GM12892 (cell line): ENCODE data around the gene PRSS56.
"Not testable (repeated sequence)": the region's sequence is repeated elsewhere in the genome, so short reads cannot be mapped to it uniquely, and the experiment has no call there.

ENCODE experiments used
- DNase-seq: peaks from one replicate; pipeline ENCODE4 v3.0.0; 2011; ENCODE audit not compliant: insufficient read length
- FAIRE-seq: peaks from 2 replicates; lab custom pipeline; 2011; peaks lifted over from hg19 to GRCh38; lab: Jason Lieb, UNC
- POLR2A ChIP-seq: IDR thresholded peaks from 2 replicates; pipeline ENCODE4 v1.6.1; 2011; ENCODE audit warnings: low read depth, low read length, control low read depth
- POLR2AphosphoS5 ChIP-seq: IDR thresholded peaks from 2 replicates; pipeline ENCODE4 v1.6.1; 2011; ENCODE audit warnings: low read depth, low read length, control low read depth
- TAF1 ChIP-seq: IDR thresholded peaks from 2 replicates; pipeline ENCODE4 v1.6.1; 2011; ENCODE audit warnings: low read depth, mild to moderate bottlenecking, control low read depth, low read length, borderline replicate concordance

PRSS56 gene

DNA sequence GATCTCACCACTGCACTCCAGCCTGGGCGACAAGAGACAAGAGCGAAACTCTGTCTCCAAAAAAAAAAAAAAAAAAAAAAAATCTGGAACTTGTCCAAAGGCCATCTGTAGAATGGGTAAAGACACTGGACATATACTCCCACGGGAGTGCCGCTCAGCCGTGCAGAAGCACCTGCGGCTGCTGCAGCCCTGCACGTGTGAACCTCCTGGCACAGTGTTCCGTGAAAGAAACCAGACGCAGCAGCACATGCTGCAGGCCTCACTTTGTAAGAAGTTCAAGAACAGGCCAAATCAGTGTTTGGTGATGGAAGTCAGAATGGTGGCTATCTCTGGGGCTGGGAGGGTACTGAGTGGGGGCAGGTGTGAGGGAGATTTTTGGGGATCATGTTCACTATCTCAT, 12.2 kb downstream of the PRSS56 start:
- DNase-seq: no peak
- no peak for FAIRE-seq
- TF ChIP-seq TAF1 (no peak), POLR2A (no peak), POLR2AphosphoS5 (no peak)

DNA sequence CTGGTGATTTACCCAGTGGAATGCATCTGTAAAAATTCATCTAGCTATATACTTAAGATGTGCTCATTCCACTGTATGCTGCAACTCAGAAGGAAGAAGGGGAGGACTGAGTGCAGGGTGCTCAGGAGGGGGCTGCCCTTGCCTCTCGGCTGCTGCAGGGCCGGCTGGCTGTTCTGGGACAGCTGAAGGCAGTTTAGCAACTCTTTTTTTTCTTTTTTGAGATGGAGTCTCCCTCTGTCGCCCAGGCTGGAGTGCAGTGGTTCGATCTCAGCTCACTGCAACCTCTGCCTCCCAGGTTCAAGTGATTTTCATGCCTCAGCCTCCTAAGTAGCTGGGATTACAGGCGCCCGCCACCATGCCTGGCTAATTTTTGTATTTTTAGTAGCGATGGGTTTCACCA, 12.6 kb downstream of the PRSS56 start:
- FAIRE-seq, DNase-seq: not testable (repeated sequence)

DNA sequence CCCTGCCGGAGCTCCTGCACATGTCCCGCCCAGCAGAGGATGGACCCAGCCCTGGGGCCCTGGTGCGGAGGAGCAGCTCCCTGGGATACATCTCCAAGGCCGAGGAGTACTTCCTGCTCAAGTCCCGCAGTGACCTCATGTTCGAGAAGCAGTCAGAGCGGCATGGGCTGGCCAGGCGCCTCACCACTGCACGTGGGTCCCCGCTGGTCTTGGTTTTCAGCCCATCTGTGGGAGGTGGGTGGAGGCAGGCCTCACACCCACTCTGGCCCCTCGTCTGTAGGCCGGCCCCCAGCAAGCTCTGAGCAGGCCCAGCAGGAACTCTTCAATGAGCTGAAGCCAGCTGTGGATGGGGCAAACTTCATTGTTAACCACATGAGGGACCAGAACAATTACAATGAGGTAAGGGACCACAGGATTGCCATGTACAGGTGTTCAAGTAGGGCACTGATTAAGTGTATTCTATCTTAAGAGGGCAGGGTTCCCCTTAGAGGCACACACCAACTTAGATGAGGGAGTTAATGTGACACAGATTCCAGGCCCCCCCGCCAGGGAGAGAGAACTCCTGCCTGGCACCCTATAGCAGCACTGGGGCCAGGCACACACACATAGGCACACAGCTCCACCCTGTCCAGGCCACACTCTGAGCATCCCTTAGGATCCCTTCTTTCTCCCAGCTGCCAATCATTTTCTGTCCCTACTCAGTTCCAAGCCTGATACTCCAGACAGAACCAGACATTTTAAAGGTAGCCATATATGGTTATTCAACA, 13.9 kb downstream of the PRSS56 start:
- FAIRE-seq: no peak
- DNase-seq: no peak
- no peak for TF ChIP-seq POLR2A
- no peak for TF ChIP-seq TAF1
- TF ChIP-seq POLR2AphosphoS5: no peak

DNA sequence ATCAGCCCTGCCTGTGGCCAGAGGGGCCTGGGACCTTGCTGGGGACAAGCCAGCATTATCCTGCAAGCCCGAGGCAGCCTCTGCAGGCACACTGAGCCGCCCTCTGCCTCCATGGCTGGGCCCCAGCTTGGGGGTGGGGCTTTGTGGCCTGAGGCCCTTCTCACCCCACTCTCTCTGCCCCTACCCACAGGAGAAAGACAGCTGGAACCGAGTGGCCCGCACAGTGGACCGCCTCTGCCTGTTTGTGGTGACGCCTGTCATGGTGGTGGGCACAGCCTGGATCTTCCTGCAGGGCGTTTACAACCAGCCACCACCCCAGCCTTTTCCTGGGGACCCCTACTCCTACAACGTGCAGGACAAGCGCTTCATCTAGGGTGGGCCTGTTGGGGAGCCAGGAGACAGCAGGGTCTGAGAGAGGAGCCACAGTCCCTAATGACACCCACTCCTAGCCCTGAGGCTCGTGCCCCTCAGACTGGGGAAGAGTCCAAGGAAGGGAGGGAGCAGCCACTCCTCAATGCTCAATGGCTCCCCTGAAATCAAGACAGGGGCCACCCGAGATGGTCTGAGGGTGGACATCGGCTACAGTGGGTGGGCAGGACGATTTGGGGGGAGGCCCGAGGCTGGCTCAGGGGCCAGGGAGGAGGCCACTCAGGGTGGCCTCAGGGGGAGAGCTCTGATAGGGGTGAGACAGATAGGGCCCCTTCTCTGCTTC, 14.9 kb downstream of the PRSS56 start:
- DNase-seq: no peak
- no peak for FAIRE-seq
- TF ChIP-seq POLR2AphosphoS5 (no peak), POLR2A (no peak), TAF1 (no peak)

DNA sequence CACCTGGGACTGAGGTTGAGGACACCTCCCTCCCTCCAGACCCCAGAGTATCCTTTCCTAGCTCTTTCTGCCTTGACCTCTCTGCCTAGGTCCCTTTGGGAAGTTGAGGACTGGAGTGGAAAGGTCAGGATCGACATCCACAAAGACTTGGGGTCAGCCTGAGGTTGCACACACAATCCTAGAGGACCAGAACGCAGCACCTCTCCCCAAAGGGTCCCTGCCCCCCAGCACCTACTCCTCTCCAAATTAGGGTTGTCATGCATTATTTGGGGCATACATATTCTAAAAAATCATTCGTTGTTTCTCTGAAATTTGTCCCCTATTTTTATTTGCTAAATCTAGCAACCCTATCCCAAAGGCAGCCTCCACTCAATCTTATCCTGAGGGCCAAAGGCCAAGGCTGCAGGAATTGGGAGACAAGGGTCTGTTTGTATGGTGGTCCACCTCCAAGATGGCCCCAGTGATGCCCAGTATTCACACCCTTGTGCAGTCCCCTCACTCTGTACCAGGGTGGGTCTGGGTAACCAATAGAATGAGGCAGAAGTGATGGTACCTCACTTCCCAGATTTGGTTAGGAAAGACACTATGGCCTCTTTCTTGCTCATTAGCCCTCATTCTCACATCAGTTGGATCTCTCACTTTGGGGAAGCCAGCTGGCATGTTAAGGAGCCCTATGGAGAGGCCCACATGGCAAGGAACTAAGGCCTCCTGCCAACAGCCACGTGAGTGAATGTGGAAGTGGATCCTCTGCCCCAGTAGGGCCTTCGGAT, 15.8 kb downstream of the PRSS56 start:
- no peak for TF ChIP-seq POLR2A
- TF ChIP-seq TAF1: no peak
- FAIRE-seq: no peak
- no peak for DNase-seq

DNA sequence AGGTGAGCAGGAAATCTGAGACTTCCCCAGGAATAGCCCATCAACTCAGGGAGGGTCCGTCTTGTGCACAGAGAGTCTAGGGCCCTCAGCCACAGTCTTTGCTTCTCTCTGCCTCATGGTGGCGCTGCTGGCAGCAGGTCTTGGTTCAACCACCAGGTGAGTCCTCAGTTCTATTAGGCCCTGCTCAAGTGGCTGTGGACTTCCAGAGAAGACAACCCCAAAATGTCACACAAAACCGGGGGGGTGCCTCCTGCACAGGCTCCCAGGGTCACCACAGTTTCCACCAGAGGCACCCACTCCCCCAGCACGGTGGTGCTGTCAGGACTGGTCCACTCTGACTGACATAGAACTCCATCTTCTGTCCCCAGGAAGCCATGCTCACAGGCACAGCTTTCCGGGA, 16.9 kb downstream of the PRSS56 start:
- FAIRE-seq: no peak
- TF ChIP-seq POLR2AphosphoS5 (no peak), TAF1 (no peak), POLR2A (no peak)
- DNase-seq: no peak

DNA sequence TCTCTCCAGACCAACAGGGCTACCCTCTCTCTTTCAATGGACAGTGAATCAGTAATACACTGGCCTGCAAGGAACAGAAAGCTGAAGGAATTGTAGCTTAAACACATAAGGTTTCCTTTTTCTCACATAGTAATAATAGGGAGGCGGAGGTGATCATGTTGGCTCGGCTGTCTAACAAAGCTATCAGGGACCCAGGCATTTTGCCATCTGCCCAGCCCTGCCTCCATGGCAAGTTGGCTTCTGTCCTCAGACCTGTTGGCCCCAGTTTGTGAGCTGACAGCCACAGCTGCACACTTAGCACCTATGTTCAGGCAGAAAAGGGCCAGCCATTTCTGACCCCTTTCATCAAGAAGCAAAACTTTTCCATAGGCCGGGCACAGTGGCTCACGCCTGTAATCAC, 17.3 kb downstream of the PRSS56 start:
- FAIRE-seq (no peak), DNase-seq (no peak)
- TF ChIP-seq TAF1: no peak
- TF ChIP-seq POLR2AphosphoS5: no peak
- TF ChIP-seq POLR2A: no peak

DNA sequence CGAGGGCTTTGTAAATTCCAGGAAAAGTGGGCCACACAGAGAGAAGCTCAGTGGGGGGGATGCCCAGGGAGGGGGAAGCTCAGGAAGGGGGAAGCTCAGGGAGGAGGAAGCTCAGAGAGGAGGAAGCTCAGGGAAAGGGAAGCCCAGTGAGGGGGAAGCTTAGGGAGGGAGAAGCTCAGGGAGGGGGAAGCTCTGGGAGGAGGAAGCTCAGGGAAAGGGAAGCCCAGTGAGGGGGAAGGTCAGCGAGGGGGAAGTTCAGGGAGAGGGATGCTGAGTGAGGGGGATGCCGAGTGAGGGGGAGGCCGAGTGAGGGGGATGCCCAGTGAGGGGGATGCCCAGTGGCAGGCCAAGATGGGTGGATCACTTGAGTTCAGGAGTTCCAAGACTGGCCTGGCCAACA, 18.5 kb downstream of the PRSS56 start:
- FAIRE-seq (no peak), DNase-seq (no peak)
- TF ChIP-seq POLR2AphosphoS5 (no peak), TAF1 (no peak), POLR2A (no peak)

DNA sequence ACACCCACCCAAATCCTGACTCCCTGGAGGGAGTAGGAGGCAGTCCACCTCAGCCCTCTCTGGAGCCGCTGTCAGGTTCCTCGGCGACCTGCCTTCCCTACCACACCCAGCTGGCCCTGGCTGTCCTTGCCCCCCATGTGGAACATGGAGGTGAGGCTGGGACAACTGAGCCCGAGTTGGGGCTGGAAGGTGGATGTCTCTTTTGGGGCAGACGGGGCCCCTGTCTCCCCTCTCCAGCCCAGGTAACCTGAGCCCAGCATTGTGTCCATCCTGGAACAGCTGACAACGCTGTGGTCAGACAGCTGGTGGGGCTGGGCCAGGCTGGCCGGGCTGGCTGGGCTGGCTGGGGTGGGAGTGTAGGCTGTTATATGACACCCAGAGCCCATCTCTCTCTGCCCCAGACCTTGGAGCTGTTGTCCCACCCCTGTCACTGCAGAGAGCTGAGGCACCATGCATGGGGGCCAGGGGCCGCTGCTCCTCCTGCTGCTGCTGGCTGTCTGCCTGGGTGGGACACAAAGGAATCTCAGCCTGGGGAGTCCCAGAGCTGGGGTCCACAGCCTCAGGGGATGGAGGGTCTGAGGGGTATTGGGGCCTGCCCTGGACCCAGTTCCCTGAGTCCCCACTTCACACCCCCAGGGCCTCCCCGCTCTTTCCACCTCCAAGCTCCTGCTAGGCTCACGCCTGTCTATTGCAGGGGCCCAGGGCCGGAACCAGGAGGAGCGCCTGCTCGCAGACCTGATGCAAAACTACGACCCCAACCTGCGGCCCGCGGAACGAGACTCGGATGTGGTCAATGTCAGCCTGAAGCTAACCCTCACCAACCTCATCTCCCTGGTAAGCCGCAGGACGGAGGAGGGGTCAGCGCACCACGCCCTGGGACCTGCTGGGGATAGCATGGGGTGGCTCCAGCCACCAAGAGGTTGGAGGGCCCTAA, 19.4 kb downstream of the PRSS56 start, which contains the start of gene CHRNG:
Gene CHRNG, plus strand, starts transcription at position 395 of the 934 bp plus-strand sequence. Its CDS starts 56 bp downstream, at position 451.
- no peak for FAIRE-seq
- no peak for DNase-seq

DNA sequence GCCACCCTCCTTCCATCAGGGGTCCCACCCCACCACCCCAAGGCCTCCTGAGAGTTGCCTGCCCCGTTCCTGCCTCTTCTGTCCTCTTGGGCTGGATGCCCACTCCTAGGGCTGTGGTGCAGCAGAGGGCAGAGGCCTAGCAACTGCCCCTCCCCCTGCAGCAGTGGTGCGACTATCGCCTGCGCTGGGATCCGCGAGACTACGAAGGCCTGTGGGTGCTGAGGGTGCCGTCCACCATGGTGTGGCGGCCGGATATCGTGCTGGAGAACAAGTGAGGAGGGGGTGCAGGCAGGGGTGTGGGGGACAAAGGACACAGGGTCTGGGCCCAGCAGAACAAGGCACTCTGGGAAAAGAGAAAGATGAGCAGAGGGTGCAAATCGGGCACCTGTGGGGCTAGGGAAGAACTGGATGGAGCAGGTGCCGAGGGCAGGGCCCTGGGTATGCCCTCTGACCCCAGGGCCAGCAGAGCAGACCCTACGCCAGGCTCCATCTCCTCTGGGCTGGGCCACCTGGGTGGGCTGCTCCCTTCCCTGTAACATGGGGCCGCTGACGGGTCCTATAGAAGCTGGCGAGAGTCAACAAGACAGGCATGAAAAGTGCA, 20.4 kb downstream of the PRSS56 start:
- FAIRE-seq (no peak), DNase-seq (no peak)
- TF ChIP-seq POLR2AphosphoS5: 0 out of 2 replicates have a peak, but pooled peaks have one; percentile 19
- no peak for TF ChIP-seq TAF1

More for the DNA sequence above, 19.4 kb downstream of the PRSS56 start, which contains the start of gene CHRNG:
- no peak for TF ChIP-seq TAF1
- TF ChIP-seq POLR2A: no peak
- TF ChIP-seq POLR2AphosphoS5: no peak
